Left cardiac atrium (tissue), 4 donors: Measurements from ENCODE around the gene EHF. TPM values are rescaled to one million over a fixed set of nuclear protein-coding genes. Genes with fewer than 3 reads are reported as not detected.
A peak's percentile ranks its signal among the peaks of the same experiment; 100 is the strongest.
"Not testable (repeated sequence)": the region's sequence is repeated elsewhere in the genome, so short reads cannot be mapped to it uniquely, and the experiment has no call there.

Source experiments
- ATAC-seq, 2 donors: fragments of 200-7000 bp; cut with Tn5 transposase; one replicate each; pipeline ENCODE4 v1.9.1; 2020; ENCODE audit warnings: mild to moderate bottlenecking in 2 of 2, moderate library complexity in 2 of 2
- DNase-seq: peaks from one replicate; pipeline ENCODE4 v3.0.0-alpha.2; 2020
- intact Hi-C, 2 donors: fragments of 100-400 bp; cut with DNase I; formaldehyde crosslinking; loops; one replicate each; pipeline versions ENCODE4 v1.14.1 to v1.15.1; 2022 to 2023
- long read RNA-seq: library from polyadenylated mRNA; unstranded; transcript quantifications from one replicate; pipeline ENCODE4 v2.0.0, GENCODE V29; 2021
- total RNA-seq, 2 donors: library from RNA; stranded (reverse); fragmentation: NEBNext Ultra II Directional; extraction: Animal tissue kit (Norgen Biotek cat#: 25700); gene quantifications; one replicate each; pipeline ENCODE4 v1.2.1, GENCODE V29; 2021
- donor health status: DM: no; HTN: yes; CAD: no.
- donor health status: DM: no; HTN: yes; CAD: no; lungs with severe emphysema.
- donor health status: DM: yes; HTN: yes; CAD: no.
- donor health status: Dilated cardiomyopathy.

Gene EHF
- under 1 TPM; 0.65 to 0.82 TPM for total RNA-seq
- long read RNA-seq = 0 reads

DNA sequence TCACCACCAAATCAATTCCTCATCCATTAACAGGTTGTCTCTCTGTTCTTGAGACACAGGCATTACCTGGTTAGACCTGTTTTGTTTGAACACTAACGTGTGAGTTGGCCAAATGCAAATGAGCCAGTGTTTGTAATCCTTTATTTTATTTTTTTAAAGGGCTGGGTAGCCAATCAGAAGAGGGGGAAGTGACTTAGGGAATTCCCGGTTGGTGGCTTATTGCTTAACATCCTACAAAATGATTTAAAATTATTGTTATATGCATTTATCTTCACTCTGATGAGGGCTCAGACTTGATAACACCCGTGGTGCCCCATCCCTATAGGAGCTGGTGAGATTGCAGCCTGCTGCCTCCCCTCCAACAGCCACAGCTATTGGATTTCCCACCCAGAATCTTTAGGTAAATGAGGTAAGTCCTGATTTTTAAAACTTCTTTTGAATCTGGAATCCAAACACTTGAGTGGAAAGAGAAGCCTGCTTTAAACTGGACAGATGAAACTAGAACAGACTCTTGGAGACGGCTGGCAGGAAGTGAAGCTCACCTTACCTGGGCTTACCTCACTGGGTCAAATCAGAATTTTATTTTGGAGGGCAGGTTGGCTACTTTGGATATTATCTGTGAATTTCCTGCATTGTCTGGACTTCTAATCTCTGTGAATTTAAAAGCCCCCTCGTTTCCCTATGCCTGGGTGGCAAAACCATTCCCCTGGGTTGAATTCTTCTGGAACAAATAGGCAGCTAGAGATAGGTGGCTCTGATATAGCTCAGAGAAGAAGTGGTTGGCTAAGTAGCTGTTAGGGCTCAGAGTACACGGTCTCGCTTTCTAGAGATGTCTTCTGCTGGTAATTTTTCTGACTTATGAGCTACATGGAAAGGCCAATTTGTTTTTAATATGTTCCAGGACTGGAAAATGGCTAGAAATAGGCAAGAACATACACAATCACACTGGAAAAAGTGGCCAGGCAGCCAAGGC, at the start of gene EHF:
TSS of gene EHF (plus strand) at position 274 of the 973 bp plus-strand sequence. CDS start 21,538 bp downstream, outside the sequence.
- DNase-seq (no peak), ATAC-seq (no peak)
- intact Hi-C loops = no loop called here

DNA sequence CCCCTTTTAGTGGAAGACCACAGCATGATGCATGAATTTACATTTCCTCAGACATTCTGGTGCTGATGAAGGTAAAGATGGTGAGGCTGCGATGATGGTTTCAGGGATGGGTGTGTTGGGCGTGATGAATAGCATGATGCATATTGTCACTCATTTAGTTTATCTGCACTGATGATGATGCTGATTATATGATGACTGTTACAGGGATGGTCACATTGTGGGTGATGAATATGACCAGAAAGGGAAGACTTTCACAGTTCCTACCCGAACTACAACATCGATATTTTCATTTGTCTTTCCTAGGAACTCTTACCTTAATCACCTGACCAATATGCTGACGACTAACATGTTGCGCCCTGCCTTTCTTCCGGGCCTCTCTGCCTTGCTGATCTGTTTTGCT, 47.4 kb upstream of the EHF start:
- intact Hi-C loops = no loop called here
- DNase-seq (no peak), ATAC-seq (no peak)

DNA sequence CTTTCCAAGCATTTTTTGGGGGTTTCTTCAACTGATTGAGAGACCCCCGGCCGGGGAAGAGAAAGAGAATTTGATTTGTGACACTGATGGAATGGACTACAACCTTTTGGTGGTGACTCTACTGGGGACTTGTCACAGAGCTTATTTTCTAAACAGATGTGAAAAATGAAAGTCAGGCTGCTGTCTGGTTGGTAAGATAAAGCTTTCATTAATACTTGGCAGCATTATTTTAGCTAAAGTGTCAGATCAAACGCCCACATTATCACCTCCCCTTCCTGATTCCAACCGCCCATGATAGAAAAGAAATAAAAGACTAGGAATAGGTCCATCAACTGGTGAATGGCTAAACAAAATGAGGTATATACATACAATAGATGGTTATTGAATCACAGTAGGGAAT, 45.6 kb upstream of the EHF start:
- ATAC-seq = no peak
- intact Hi-C loops = no loop called here
- no peak for DNase-seq

DNA sequence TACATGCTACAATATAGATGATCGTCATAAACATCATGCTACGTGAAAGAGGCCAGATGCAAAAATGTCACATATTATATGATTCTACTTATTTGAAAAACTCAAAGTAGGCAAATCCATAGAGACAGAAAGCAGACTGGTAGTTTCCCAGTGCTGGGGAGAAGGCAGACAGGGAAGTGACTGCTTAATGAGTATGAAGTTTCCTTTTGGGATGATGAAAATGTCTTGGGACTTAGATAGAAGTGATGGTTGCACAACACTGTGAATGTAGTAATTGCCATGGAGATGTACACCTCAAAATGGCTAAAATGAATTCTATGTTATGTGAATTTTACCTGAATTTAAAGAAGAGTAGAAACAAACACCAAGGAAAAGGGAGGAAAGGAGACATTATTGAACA, 45.2 kb upstream of the EHF start:
- DNase-seq = no peak
- no peak for ATAC-seq
- intact Hi-C loops = no loop called here

DNA sequence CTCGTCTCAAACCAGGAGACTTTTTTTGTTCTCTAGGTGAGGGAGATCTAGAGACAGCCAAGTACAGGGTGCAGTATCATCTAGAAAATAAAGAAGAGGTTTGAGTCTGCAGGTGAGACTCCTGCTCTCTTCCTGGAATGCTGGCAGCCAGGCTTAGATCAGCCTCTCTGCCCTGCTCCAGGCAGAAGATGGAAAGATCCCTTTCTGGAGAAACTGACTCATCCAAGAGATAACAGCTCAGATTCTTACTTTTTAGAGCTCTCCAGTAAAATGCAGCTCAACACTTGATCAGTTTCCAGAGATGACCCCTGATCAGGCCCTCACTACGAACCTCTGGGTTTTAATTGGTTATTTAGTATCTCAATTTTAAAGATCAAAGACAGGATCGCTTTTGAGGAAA, 44.6 kb upstream of the EHF start:
- intact Hi-C loops = no loop called here

DNA sequence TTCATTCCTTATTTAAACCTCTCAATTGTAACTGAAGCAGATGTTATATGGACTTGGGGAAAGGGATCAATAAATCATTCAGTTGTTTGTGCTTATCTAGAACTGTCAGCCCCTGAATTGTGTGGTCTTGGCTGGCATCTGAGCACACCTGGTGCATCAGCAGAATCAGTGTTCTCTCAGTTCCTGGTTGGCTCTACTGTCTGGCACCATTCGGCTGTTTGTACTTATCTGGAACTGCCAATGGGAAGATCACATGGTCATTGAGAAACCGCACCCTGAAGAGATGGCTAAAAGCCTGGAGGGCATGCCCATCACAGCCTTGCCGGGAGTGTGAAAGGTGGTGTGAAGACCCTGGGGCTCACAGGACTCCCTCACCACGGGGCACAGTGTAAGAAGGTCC, 37.1 kb upstream of the EHF start:
- ATAC-seq (no peak), DNase-seq (no peak)
- intact Hi-C loops = loop anchor here in 1 of 2 donors (10.0 kb wide), 1 partner anchor 811 kb away; no protein-coding TSS in a partner anchor

More for the DNA sequence above, 44.6 kb upstream of the EHF start:
- no peak for ATAC-seq
- DNase-seq = no peak

DNA sequence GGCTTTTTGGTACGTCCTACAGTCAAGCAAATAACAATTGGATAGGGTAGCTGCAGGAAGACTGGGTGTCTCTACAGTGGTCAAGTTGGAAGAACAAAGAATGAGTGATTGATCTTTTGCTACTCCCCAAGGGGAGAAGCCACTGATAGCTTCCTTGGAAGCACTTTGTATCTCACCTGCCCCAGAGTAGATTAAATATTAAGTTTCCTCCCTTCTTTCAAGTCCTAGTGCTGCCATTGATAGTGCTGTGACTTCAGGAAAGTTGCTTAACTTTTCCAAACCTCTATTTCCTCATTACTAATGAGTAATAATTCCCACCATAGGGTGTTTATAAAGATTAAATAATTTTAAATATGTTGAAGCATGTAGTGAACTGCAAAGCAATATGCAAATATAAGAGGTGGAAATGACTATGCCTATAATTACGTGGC, 35.6 kb upstream of the EHF start:
- intact Hi-C loops = loop anchor here (1.0 to 10.0 kb wide), 4 partner anchors 306 to 809 kb away; no protein-coding TSS in a partner anchor
- no peak for ATAC-seq
- no peak for DNase-seq

DNA sequence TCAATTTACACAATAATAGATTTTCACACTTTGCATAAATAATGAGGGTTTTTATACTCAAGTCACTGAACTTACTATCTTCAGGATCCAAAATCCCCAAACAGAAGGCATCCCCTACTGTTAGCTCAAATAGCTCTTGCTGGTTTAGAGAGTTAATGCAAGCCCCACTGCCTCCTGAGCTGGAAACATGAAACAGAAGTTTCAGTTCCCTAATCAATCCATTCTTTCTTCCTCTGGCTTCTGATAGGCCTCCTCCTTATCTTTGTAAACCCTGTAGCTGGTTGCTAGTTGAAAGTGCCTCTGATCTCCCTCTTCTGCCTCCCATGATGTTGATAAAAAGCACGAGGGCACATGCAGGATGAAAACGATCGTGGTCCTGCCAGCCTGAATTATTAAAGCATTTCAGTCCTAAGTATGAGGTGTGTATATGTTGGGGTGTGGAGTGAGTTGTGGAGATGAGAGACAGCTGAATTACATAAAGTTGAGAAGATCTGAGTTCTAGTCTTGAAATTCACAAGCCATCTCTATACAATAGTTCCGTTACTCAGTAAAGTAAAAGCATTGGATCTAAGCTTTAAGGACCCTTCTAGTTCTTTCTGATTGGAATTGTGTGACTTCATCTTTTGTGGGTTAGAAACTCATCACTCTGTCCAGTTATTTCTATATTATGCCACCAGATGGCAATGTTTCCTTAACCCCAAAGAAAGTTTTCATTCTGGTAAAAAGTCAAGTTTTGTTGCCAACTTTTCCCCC, 35.0 kb upstream of the EHF start:
- intact Hi-C loops = loop anchor here (1.0 to 10.0 kb wide), 4 partner anchors 305 to 809 kb away; no protein-coding TSS in a partner anchor
- no peak for DNase-seq
- peak; percentile 45 to 50 for ATAC-seq

DNA sequence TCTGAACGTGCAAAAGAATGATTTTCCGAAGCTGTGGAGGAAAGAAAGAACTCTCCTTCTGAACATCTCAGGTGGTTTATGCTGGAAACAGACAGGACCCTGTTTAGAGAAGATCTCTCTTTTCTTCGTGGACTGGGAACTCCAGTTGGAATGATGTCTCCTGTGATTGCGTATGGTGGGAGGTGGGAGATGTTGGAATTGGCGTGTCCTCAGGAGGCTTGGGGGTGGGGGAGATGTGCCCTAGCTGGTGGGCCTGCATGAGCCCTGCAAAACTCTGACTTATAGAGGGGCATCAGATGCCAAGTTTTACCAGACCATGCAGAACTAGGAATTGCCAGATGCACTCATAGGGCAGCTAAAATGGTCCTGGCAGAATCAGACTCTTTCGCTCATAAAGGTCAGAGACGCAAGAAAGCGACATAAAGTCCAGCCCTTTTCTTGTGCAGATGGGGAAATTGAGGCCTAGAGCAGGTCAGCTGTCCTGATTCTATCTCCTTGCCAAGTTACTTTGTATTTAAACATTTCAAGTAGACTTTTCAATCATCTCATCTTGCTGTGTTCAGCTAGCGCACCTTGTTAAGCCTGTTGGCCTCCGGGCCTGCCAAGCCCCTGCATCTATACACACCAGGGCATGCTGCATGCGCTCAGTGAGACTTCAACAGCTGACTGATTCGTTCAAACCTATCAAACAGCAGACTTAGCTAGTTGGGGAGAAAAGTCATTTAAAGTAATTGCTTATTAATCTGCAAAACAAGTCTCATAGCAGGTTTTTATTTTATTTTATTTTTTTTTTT, 34.2 kb upstream of the EHF start:
- intact Hi-C loops = loop anchor here (5.0 to 10.0 kb wide), 3 partner anchors 306 to 808 kb away; no protein-coding TSS in a partner anchor
- ATAC-seq = peak in 1 of 2 donors; percentile 12
- no peak for DNase-seq

DNA sequence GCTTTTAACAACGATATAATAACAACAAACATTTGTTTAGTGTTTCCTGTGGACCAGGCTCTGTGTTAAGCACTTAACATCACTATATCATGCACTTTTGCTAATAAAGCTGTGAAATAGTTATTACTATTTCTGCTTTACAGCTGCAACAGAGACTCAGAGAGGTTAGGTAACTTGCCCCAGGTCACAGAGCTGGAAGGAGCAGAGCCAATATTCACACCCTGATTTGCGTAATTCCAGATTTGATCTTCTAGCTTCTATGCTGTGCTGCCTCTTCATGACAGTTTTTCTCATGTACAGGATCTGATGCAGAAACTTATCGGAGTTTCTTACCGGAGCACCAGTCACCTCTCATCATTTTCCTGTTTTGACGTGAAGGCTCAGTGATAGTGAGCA, 33.6 kb upstream of the EHF start:
- DNase-seq (no peak), ATAC-seq (no peak)
- intact Hi-C loops = loop anchor here (5.0 to 10.0 kb wide), 3 partner anchors 305 to 808 kb away; no protein-coding TSS in a partner anchor

DNA sequence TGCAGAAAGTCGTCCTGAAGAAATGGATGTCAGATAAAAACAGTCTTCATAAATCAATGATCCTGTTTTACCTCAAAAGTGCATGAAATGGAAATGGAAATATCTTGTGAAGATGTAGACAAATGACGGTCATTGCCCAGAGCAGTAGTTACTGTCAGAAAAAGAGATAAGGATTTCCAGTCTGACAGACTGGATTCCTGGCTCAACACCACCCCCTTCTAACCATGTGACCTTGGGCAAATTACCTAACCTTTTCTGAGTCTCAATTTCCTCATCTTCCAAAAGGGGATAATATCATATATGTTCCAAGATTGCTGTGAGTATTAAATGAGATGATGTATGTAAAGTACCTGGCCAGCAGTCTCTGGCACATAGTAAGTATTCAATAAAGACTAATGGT, 32.9 kb upstream of the EHF start:
- ATAC-seq = no peak
- DNase-seq = no peak
- intact Hi-C loops = loop anchor here (5.0 to 10.0 kb wide), 3 partner anchors 304 to 807 kb away; no protein-coding TSS in a partner anchor

DNA sequence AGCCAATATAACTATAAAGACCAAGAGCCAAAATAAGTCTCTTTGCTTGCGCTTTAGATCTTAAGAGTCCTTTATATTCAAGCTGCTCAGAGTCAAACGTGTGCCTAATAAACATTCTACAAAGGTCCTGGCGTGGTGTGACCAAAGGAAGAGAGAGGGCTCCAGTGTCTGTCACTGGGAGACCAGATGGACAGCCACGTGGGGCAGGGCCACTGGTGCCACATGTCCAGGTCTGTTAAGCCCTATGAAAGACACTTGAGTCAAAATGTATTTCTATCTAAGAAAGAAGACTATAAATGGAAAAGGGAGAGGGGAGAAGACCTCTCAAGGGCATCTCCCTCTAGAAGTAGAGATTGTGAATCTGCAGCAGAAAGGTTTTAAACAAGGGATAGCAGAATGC, 32.2 kb upstream of the EHF start:
- ATAC-seq (no peak), DNase-seq (no peak)
- intact Hi-C loops = loop anchor here (5.0 to 10.0 kb wide), 3 partner anchors 304 to 806 kb away; no protein-coding TSS in a partner anchor

DNA sequence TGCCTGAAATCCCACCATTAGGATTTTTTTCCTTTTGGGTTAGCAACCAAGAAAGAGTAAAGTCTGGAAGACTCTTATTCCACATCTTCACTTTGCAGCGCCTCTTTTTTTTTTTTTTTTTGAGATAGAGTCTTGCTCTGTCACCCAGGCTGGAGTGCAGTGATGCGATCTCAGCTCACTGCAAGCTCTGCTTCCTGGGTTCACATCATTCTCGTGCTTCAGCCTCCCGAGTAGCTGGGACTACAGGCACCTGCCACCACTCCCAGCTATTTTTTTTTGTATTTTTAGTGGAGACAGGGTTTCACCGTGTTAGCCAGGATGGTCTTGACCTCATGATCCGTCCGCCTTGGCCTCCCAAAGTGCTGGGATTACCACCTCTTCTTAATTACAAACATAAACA, 31.7 kb upstream of the EHF start:
- ATAC-seq, DNase-seq: not testable (repeated sequence)
- intact Hi-C loops = loop anchor here (5.0 to 10.0 kb wide), 3 partner anchors 303 to 806 kb away; no protein-coding TSS in a partner anchor

DNA sequence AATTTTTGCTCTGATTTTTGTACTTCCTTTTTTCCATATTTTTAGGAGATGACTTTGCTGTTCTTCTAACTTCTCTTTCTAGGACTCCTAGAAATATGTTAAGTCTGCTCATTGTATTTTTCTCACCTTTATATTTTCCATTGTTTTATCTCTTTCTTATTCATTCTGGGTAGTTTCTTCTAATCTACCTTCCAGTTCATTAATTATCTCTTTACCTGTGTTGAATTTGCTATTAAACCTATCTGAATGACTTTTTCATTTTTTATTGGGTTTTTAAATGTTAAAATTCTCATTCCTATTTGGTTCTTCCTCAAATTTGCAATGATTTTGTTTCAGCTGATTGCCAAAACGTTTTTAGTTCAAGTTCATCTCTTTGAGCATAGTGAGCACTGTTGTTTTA, 27.8 kb upstream of the EHF start:
- ATAC-seq (no peak), DNase-seq (no peak)
- intact Hi-C loops = no loop called here

DNA sequence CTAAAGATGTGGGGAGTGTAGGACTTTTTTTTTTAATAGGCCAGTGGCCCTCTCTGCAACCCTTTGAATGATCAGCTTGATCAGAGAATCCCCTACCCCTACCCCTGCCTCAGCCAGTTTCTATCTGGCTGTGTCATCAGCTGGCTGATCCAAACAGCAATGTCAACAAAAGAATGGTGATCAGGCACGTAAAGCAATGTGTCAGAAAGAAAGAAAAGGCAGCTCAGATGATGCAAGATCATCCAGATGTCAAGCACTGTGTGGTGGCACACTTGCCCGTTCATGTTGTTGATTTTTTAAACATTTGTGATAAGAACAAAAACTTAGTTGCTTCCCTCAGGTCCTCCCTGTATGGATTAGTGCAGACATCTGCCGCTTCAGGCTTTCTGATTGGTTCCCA, 26.3 kb upstream of the EHF start:
- ATAC-seq (no peak), DNase-seq (no peak)
- intact Hi-C loops = no loop called here

DNA sequence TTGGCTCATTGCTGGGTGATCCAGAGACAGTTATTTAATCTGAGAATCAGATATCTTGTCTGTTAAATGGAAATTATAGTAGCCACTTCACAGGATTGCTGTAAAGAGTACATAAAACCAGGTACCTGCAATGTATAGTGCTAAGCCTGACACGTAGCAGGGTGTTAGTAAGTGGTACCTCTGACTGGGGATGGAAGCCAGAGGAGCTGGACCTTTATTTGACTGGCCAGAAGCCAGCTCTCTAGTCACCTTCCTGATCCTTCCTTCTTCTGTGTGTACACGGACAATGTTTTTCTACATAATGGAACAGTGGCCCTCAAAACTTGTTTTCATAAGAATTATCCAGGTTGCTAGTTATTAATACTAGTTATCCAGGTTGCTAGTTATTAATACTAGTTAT, 25.5 kb upstream of the EHF start:
- ATAC-seq (no peak), DNase-seq (no peak)
- intact Hi-C loops = no loop called here

DNA sequence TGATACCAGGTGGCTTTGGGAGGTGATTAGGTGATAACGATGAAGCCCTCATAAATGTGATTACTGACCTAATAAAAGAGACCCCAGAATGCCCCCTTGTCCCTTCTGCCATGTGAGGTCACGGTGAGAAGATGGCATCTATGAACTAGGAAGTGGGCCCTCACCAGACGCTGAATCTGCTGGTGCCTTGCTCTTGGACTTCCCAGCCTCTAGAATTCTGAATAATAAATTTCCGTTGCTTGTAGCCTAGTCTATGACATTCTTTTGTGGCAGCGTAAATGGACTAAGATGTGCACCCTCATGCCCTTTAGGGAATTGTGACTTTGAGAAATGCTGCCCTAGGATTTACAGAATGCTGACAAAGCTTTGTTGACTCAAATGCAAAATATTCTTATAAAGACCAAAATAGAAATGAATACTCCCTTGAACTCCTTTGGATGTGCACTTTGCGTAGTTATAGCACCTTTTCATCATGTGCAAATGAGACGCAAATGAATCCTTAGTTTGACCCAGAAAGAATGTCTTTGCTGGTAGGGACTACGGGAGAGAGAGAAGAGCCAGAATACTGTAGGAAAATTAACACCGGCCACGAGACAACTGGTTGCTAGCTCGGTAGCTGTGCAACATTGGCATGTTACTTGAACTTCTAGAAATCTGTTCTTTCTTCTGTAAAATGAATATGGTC, 24.8 kb upstream of the EHF start:
- intact Hi-C loops = no loop called here
- DNase-seq (no peak), ATAC-seq (no peak)

DNA sequence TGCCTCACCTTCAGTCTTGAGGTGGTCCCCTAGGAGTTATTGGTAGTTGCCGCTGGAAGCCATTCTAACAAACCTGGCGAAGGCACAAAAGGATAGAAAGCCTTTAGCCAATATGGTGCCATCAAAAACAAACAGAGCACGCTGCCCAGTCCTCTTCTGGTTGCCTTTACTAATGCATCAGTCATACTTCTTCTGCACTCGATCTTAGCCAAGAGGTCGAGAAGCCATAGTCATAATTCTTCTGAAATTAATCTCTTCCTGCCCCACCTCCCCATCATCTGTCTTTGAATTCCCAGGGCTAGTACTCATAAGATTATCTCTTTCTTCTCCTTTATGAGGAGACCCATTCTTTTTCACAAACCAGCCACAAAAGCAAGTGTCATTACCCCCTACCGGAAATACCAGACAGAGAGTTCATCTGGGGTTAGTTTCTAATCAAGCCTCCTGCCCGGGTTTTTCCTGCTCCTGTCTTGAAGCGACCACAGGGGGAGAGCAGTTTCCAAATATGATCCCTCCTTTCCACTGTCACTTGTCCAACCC, 21.4 kb upstream of the EHF start:
- intact Hi-C loops = no loop called here
- DNase-seq = no peak
- ATAC-seq = peak in 1 of 2 donors; percentile 25
